ENCODE results near the gene NTMT1. TPM values are rescaled to one million over a fixed set of nuclear protein-coding genes. Genes with fewer than 3 reads are reported as not detected.

NTMT1 gene
- total and polyA plus RNA-seq, 10 of the 15 experiments (the other 5 are each of a cell fraction or from before 2014, with no cell fraction given): 12.8 to 85.4 (median 39.3) TPM

- DNase-seq (ENCODE audit: low read depth, low spot score) (no peak), ATAC-seq (no peak), FAIRE-seq (no peak)
- Histone ChIP-seq H3K79me2 (ENCODE audit: control insufficient read depth, insufficient read depth, low read length) (no peaks in the 10 kb centered on the region), H2AFZ (ENCODE audit: control insufficient read depth, low read depth, low read length) (no peak overlapping the region), H4K20me1 (ENCODE audit: control insufficient read depth, insufficient read depth) (no peaks in the 10 kb centered on the region), H3K9ac (ENCODE audit: control insufficient read depth, insufficient read depth, low read length) (no peak overlapping the region), H3K27ac (ENCODE audit: control insufficient read depth, insufficient read depth) (no peak overlapping the region), H3K4me3 (no peak overlapping the region), H3K4me2 (ENCODE audit: control insufficient read depth, insufficient read depth) (no peak overlapping the region), H3K4me1 (ENCODE audit: control insufficient read depth, insufficient read depth, low read length) (no peaks in the 10 kb centered on the region), H3K27me3 (replicated peaks in 1 of 2; ENCODE audit: control insufficient read depth in 2 of 2, insufficient read depth in 2 of 2, low read length in 1 of 2) (peaks cover 0 to 2% of the 10 kb centered on the region in 2 experiments; a peak in 1 of 4 replicates), H3K36me3 (ENCODE audit: control insufficient read depth in 2 of 2, insufficient read depth in 2 of 2, low read length in 1 of 2) (no peaks in the 10 kb centered on the region), H3K9me3 (replicated peaks; ENCODE audit: control insufficient read depth, insufficient read depth, low read length) (no peaks in the 10 kb centered on the region)
- CTCF ChIA-PET: no interaction called here
- no peak for TF ChIP-seq EGR1 (IDR thresholded peaks at IDR 0.05; ENCODE audit: borderline replicate concordance in 1 of 2, low read depth in 2 of 2, low read length in 2 of 2)
- TF ChIP-seq EP300 (IDR thresholded peaks at IDR 0.05; ENCODE audit: borderline replicate concordance in 1 of 2, control insufficient read depth in 1 of 2, low read depth in 2 of 2, low read length in 2 of 2): no peak
- no peak for TF ChIP-seq BCLAF1 (IDR thresholded peaks at IDR 0.05)
- no peak for TF ChIP-seq BHLHE40 (IDR thresholded peaks at IDR 0.05; ENCODE audit: borderline replicate concordance in 1 of 2, low read depth in 2 of 2, low read length in 1 of 2)
- no peak for TF ChIP-seq ZBED1 (IDR thresholded peaks at IDR 0.05; ENCODE audit: borderline replicate concordance)
- TF ChIP-seq PML (IDR thresholded peaks at IDR 0.05; ENCODE audit: low read length): no peak
- no peak for TF ChIP-seq TAF1 (IDR thresholded peaks at IDR 0.05; ENCODE audit: borderline replicate concordance, low read depth, low read length)
- TF ChIP-seq TBL1XR1 (IDR thresholded peaks at IDR 0.05; ENCODE audit: low read depth, low read length): no peak
- TF ChIP-seq CBX3 (IDR thresholded peaks at IDR 0.05; ENCODE audit: borderline replicate concordance, low read depth): no peak
- TF ChIP-seq, protein P1, sequence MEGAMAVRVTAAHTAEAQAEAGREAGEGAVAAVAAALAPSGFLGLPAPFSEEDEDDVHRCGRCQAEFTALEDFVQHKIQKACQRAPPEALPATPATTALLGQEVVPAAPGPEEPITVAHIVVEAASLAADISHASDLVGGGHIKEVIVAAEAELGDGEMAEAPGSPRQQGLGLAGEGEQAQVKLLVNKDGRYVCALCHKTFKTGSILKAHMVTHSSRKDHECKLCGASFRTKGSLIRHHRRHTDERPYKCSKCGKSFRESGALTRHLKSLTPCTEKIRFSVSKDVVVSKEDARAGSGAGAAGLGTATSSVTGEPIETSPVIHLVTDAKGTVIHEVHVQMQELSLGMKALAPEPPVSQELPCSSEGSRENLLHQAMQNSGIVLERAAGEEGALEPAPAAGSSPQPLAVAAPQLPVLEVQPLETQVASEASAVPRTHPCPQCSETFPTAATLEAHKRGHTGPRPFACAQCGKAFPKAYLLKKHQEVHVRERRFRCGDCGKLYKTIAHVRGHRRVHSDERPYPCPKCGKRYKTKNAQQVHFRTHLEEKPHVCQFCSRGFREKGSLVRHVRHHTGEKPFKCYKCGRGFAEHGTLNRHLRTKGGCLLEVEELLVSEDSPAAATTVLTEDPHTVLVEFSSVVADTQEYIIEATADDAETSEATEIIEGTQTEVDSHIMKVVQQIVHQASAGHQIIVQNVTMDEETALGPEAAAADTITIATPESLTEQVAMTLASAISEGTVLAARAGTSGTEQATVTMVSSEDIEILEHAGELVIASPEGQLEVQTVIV (IDR thresholded peaks at IDR 0.05; ENCODE audit: borderline replicate concordance, partially characterized antibody): no peak
- no peak for TF ChIP-seq MEF2B (IDR thresholded peaks at IDR 0.05; ENCODE audit: partially characterized antibody, poor library complexity, severe bottlenecking)
- TF ChIP-seq POLR2AphosphoS5 (IDR thresholded peaks at IDR 0.05; ENCODE audit: low read length): no peak
- WGBS (ENCODE audit: insufficient coverage, insufficient replicate concordance, low lambda C conversion rate, missing lambda C conversion rate): 31% methylated on average over 17 of the region's 17 CpGs
- no TSS peak for BruUV-seq (replicated peaks)
- intact Hi-C loops (cut with micrococcal nuclease; ENCODE audit: unreplicated experiment) (no loop called here), in situ Hi-C loops (cut with MboI) (no loop called here)
- SMC1A ChIA-PET (ENCODE audit: uncharacterized antibody, unreplicated experiment): no interaction called here
- POLR2A ChIA-PET: no interaction called here
- RAD21 ChIA-PET (ENCODE audit: unreplicated experiment): no interaction called here
Measured at GRCh38 chr9:129669141-129669718, 43.3 kb downstream of the NTMT1 start.

All from GM12878 (cell line).